ENCODE measurements around the gene IL6ST.

GRCh38 chr5:56019306-56020272 is 24.8 kb upstream of the IL6ST start:
- TF ChIP-seq CTCF (IDR thresholded peaks at IDR 0.05; ENCODE audit: poor library complexity) (no peak), EZH2 (IDR thresholded peaks at IDR 0.05; ENCODE audit: borderline replicate concordance) (no peak), EZH2phosphoT487 (IDR thresholded peaks at IDR 0.05; ENCODE audit: low read depth, severe bottlenecking, unreplicated experiment) (no peak)
